SK-N-SH (cell line): ENCODE measurements around the gene UBE2E2.

Experiments
- EP300 ChIP-seq, 2 experiments: IDR thresholded peaks; 2 replicates each; pipeline versions ENCODE4 v1.4.0 to v1.6.1; 2012; ENCODE audit warnings: borderline replicate concordance in 1 of 2, low read depth in 1 of 2, low read length in 1 of 2
- EZH2phosphoT487 ChIP-seq: fragments of 200-600 bp; sonication (generic); IDR thresholded peaks from 2 replicates; pipeline ENCODE4 v1.6.1; 2017; ENCODE audit warnings: low read depth, mixed run types, mild to moderate bottlenecking, antibody characterized with exemption, moderate library complexity, borderline replicate concordance
- MAX ChIP-seq: IDR thresholded peaks from 2 replicates; pipeline ENCODE4 v1.4.0; 2012; ENCODE audit warnings: low read depth
- MXI1 ChIP-seq: IDR thresholded peaks from 2 replicates; pipeline ENCODE4 v1.6.1; 2012; ENCODE audit warnings: mild to moderate bottlenecking, low read depth, low read length, improper control_type of control experiment
- POLR2AphosphoS5 ChIP-seq: IDR thresholded peaks from 2 replicates; pipeline ENCODE4 v1.6.1; 2012; ENCODE audit warnings: low read depth, low read length
- RCOR1 ChIP-seq: fragments of 150-350 bp; IDR thresholded peaks from 2 replicates; pipeline ENCODE4 v1.6.1; 2017; ENCODE audit warnings: antibody characterized with exemption, low read length
- SIN3A ChIP-seq: IDR thresholded peaks from 2 replicates; pipeline ENCODE4 v1.6.1; 2012; ENCODE audit warnings: low read depth, mild to moderate bottlenecking, low read length, moderate library complexity, borderline replicate concordance
- TAF1 ChIP-seq: IDR thresholded peaks from 2 replicates; pipeline ENCODE4 v1.6.1; 2012; ENCODE audit warnings: low read depth, mild to moderate bottlenecking, low read length, moderate library complexity, borderline replicate concordance
- TCF12 ChIP-seq: IDR thresholded peaks from 2 replicates; pipeline ENCODE4 v1.4.0; 2012
- TF ChIP-seq, protein P1 (sequence below): fragments of 200-600 bp; sonication (generic); IDR thresholded peaks from 2 replicates; pipeline ENCODE4 v1.6.1; 2017; ENCODE audit warnings: antibody characterized with exemption, mild to moderate bottlenecking, moderate library complexity

DNA sequence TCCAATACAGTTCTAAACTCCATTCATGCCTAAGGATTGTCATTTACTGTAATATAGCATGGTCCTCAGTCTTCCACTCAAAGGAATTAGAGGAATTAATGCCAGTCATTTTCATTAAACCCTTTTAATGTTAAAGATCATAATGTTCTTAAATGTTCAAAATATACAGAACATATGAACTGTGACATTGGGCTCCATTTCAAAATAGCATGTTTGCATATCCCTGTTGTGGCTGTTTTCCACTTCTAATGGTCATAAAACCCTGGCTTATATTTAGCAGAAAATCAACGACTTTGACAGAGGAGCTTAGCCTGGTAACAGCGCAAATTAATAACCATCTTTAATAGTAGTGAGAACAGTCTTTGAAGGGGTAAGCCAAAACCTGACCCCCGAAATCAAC is 260.7 kb downstream of the UBE2E2 start:
- no peak for TF ChIP-seq MXI1
- no peak for TF ChIP-seq SIN3A
- TF ChIP-seq, protein P1, sequence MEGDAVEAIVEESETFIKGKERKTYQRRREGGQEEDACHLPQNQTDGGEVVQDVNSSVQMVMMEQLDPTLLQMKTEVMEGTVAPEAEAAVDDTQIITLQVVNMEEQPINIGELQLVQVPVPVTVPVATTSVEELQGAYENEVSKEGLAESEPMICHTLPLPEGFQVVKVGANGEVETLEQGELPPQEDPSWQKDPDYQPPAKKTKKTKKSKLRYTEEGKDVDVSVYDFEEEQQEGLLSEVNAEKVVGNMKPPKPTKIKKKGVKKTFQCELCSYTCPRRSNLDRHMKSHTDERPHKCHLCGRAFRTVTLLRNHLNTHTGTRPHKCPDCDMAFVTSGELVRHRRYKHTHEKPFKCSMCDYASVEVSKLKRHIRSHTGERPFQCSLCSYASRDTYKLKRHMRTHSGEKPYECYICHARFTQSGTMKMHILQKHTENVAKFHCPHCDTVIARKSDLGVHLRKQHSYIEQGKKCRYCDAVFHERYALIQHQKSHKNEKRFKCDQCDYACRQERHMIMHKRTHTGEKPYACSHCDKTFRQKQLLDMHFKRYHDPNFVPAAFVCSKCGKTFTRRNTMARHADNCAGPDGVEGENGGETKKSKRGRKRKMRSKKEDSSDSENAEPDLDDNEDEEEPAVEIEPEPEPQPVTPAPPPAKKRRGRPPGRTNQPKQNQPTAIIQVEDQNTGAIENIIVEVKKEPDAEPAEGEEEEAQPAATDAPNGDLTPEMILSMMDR = no peak
- TF ChIP-seq POLR2AphosphoS5 = no peak
- no peak for TF ChIP-seq EZH2phosphoT487
- TF ChIP-seq EP300 (IDR thresholded peaks at IDR 0.05; ENCODE audit: borderline replicate concordance in 1 of 2, low read depth in 1 of 2, low read length in 1 of 2) = no peak
- no peak for TF ChIP-seq TCF12
- no peak for TF ChIP-seq MAX
- TF ChIP-seq TAF1 = no peak
- TF ChIP-seq RCOR1 = no peak
